RWPE1 (cell line): ENCODE measurements around the gene PCP4L1.
"Not testable (repeated sequence)": the region's sequence is repeated elsewhere in the genome, so short reads cannot be mapped to it uniquely, and the experiment has no call there.

Experiments
- CTCF ChIA-PET: fragments of 350-600 bp; sonication (Branson Sonifier 250); formaldehyde crosslinking; extraction: SDS; loops from one replicate; lab custom pipeline; 2021; lab: Yijun Ruan, JAX
- POLR2A ChIA-PET: fragments of 400-600 bp; formaldehyde crosslinking; extraction: SDS; loops from one replicate; lab custom pipeline; 2020; ENCODE audit warnings: antibody characterized with exemption; ENCODE audit not compliant: low non-redundant PET; lab: Yijun Ruan, JAX
- DNase-seq: peaks from one replicate; pipeline ENCODE4 v3.0.0; 2012; ENCODE audit warnings: low spot score
- H3K27ac ChIP-seq: fragments of 450-650 bp; 2 replicates; pipeline ENCODE4 v1.5.1; 2017
- CTCF ChIP-seq: fragments of 450-650 bp; conservative IDR thresholded peaks from 2 replicates; pipeline ENCODE4 v1.5.1; 2017; ENCODE audit warnings: low read depth, mild to moderate bottlenecking

Gene PCP4L1

GRCh38 chr1:161311595-161312181, 53.1 kb downstream of the PCP4L1 start:
- DNase-seq = no peak
- TF ChIP-seq CTCF = no peak
- no peak overlapping the region for H3K27ac ChIP-seq
- POLR2A ChIA-PET = no interaction called here
- CTCF ChIA-PET = no interaction called here

GRCh38 chr1:161313554-161314200, 55.1 kb downstream of the PCP4L1 start:
- DNase-seq = no peak
- ChIA-PET POLR2A (interaction anchor here (0.6 kb wide), 1 partner anchor 17 kb away, joined by 10 read pairs; no protein-coding TSS in a partner anchor), CTCF (interaction anchor here (0.6 to 1.6 kb wide), 3 partner anchors 24 to 1191 kb away, joined by 3 to 6 read pairs (median 4); no protein-coding TSS in a partner anchor)
- no peak for TF ChIP-seq CTCF
- H3K27ac ChIP-seq = peak overlapping the region; percentile 86

- DNase-seq = peak; percentile 88
- TF ChIP-seq CTCF = peak; percentile 42
- ChIA-PET POLR2A (no interaction called here), CTCF (interaction anchor here (0.5 to 1.6 kb wide), 5 partner anchors 11 to 87 kb away, joined by 3 to 6 read pairs (median 4); no protein-coding TSS in a partner anchor)
- peak within 1 kb of the TSS; percentile 86 for H3K27ac ChIP-seq
Observed at GRCh38 chr1:161314201-161314981, 55.8 kb downstream of the PCP4L1 start, which contains the start of gene SDHC. TSS of gene SDHC (plus strand) at chr1:161314381. CDS start at chr1:161314406, 25 bp downstream.

GRCh38 chr1:161315841-161316674, 57.5 kb downstream of the PCP4L1 start:
- POLR2A ChIA-PET, DNase-seq, CTCF ChIA-PET, H3K27ac ChIP-seq: not testable (repeated sequence)

GRCh38 chr1:161324020-161324419, 65.5 kb downstream of the PCP4L1 start:
- no peak for DNase-seq
- H3K27ac ChIP-seq = no peak overlapping the region
- POLR2A ChIA-PET = no interaction called here
- no peak for TF ChIP-seq CTCF
- CTCF ChIA-PET = interaction anchor here (0.6 to 0.7 kb wide), 2 partner anchors 602 to 974 kb away, joined by 4 to 5 read pairs; no protein-coding TSS in a partner anchor

- CTCF ChIA-PET = no interaction called here
Observed at GRCh38 chr1:161330346-161330745, 71.8 kb downstream of the PCP4L1 start.

More at GRCh38 chr1:161330346-161330745, 71.8 kb downstream of the PCP4L1 start:
- POLR2A ChIA-PET = interaction anchor here (0.7 kb wide), 1 partner anchor 17 kb away, joined by 10 read pairs; no protein-coding TSS in a partner anchor
- H3K27ac ChIP-seq = no peak overlapping the region
- DNase-seq = no peak
- no peak for TF ChIP-seq CTCF
